Choroid plexus epithelial cell (primary cell): ENCODE data around the gene DUOXA1.
"Not testable (repeated sequence)": the region's sequence is repeated elsewhere in the genome, so short reads cannot be mapped to it uniquely, and the experiment has no call there.

Experiments used
- DNase-seq: peaks from one replicate; pipeline ENCODE4 v3.0.0-alpha.2; 2010; ENCODE audit warnings: low read depth
- H3K4me3 ChIP-seq: 2 replicates; pipeline ENCODE4 v1.5.1; 2011; ENCODE audit warnings: low read depth, mild to moderate bottlenecking, control low read depth, low read length, moderate library complexity
- CTCF ChIP-seq: conservative IDR thresholded peaks from 2 replicates; pipeline ENCODE4 v1.5.1; 2011; ENCODE audit warnings: low read depth, mild to moderate bottlenecking, control low read depth, inconsistent platforms, low read length, moderate library complexity

The DUOXA1 gene

GRCh38 chr15:45106002-45106790 is 23.5 kb downstream of the DUOXA1 start:
- H3K4me3 ChIP-seq: no peak overlapping the region
- DNase-seq: no peak
- TF ChIP-seq CTCF: no peak

- no peak overlapping the region for H3K4me3 ChIP-seq
- TF ChIP-seq CTCF: no peak
- no peak for DNase-seq
These were observed 24.1 kb downstream of the DUOXA1 start for GRCh38 chr15:45105586-45105985.

GRCh38 chr15:45104170-45104569 is 25.5 kb downstream of the DUOXA1 start:
- not testable (repeated sequence) for DNase-seq, H3K4me3 ChIP-seq

GRCh38 chr15:45102226-45102625 is 27.5 kb downstream of the DUOXA1 start:
- TF ChIP-seq CTCF: no peak
- H3K4me3 ChIP-seq: no peak overlapping the region
- DNase-seq: no peak

GRCh38 chr15:45101749-45102148 is 27.9 kb downstream of the DUOXA1 start:
- no peak for DNase-seq
- TF ChIP-seq CTCF: no peak
- H3K4me3 ChIP-seq: no peak overlapping the region

- no peak for TF ChIP-seq CTCF
- DNase-seq: no peak
These were observed 28.6 kb downstream of the DUOXA1 start for GRCh38 chr15:45100884-45101625.

GRCh38 chr15:45099549-45100165 is 30.0 kb downstream of the DUOXA1 start:
- H3K4me3 ChIP-seq: no peak overlapping the region
- no peak for DNase-seq
- no peak for TF ChIP-seq CTCF

More at GRCh38 chr15:45100884-45101625, 28.6 kb downstream of the DUOXA1 start:
- H3K4me3 ChIP-seq: no peak overlapping the region
